ENCODE data around the gene MMP24OS.

The MMP24OS gene

GRCh38 chr20:35306931-35307517, 29.1 kb upstream of the MMP24OS start:
- no peak for DNase-seq (ENCODE audit: low read depth in 2 of 2)

- DNase-seq (ENCODE audit: low read depth in 2 of 2) = peak; percentile 84 to 90
Observed at GRCh38 chr20:35305682-35306556, 28.0 kb upstream of the MMP24OS start.

DNA sequence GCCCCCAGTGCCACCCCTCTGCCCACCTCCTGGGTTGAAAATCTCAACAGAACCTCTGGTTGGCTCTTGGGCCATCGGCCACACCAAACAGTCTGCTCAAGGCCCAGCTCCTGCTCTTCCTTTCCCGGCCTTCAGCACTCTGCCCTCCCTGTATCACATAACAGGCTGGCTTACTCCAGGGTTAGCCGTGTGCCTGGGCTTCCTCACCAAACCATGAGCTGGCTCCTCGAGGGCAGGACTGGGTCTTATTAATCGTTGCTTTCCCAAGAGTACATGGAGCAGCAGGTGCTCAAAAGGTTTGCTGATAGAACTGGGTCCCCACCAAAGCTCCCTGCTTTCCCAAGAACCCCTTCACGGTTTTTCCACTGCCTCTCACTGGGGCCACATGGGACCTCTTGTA, 27.0 kb upstream of the MMP24OS start:
- no peak for DNase-seq (ENCODE audit: low read depth in 2 of 2)

GRCh38 chr20:35303735-35304491, 26.0 kb upstream of the MMP24OS start:
- peak; percentile 75 to 77 for DNase-seq (ENCODE audit: low read depth in 2 of 2)

GRCh38 chr20:35303382-35303734, 25.4 kb upstream of the MMP24OS start:
- DNase-seq (ENCODE audit: low read depth in 2 of 2) = no peak

GRCh38 chr20:35302421-35303335, 24.8 kb upstream of the MMP24OS start:
- DNase-seq (ENCODE audit: low read depth in 2 of 2) = no peak

DNA sequence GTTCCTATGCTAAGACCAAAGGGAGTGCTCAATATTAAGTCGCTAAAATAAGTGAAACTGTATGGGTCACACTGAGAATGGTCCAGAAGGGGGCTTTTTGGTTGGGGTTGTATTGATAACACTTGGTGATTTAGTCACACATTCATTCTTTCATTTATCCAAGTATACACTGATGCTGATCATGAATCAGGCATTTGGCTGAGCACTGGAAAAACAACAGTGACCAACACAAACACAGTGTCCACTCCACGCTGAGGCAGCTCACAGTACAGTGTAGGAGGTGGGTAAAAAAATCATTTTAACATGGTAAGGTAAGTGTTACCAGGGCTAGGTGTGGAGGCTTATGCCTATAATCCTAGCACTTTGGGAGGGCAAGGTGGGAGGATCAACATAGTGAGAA, 23.5 kb upstream of the MMP24OS start:
- DNase-seq (ENCODE audit: low read depth in 2 of 2) = no peak

DNA sequence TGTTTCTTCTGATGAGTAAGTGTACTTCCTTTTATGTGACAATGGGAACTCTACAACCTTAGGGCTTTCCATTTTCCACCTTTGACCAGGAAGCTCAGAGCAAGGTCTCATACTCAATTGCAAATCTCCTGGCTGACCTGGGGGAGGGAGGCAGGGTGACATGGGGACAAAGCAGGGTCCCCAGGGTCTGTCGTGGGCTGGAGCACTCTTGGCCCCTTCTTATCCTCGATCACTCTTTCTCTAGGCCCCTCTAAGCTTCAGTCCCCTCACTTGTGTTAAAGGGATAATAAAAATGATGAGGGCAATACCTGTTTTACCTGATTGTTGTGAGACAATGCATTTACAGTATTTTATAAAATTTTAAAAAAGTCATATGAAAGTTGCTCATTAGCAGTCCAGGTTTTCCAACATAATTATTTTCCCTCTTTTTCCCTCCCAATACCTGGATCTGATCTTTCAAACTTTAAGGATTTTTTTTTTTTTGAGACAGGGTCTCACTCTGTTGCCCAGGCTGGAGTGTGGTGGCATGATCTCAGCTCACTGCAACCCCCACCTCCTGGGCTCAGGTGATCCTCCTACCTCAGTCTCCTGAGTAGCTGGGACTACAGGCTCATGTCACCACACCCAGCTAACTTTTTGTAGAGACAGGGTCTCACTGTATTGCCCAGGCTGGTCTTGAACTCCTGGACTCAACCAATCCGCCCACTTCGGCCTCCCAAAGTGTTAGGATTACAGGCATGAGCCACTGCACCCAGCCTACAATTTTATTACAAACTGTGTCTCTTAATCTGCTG, 22.7 kb upstream of the MMP24OS start:
- no peak for DNase-seq (ENCODE audit: low read depth in 2 of 2)

DNA sequence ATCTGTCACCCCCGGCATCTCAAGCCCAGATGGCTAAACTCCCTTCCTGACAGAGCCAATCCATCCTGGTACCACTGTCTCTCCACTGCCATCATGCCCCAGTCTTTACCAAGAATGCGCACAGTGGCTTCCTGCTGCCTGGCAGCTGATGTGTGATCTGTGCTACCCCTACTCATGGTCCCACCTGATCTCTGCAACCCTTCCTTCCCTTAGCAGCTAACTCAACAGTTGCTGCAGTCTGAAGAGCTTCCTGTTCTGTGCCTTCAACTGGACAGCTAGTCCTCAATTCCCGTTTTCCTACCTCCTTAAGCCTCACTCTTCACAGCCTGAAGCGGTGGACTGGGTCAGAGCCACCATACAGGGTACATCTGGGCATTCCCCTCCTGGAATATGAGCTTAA, 21.9 kb upstream of the MMP24OS start:
- DNase-seq (ENCODE audit: low read depth in 2 of 2) = no peak

- no peak for DNase-seq (ENCODE audit: low read depth in 2 of 2)
Observed at GRCh38 chr20:35298264-35298663, 20.3 kb upstream of the MMP24OS start.

- DNase-seq (ENCODE audit: low read depth in 2 of 2) = no peak
Observed at GRCh38 chr20:35297740-35298139, 19.8 kb upstream of the MMP24OS start.

GRCh38 chr20:35297155-35297554, 19.2 kb upstream of the MMP24OS start:
- no peak for DNase-seq (ENCODE audit: low read depth in 2 of 2)

GRCh38 chr20:35296101-35296554, 18.2 kb upstream of the MMP24OS start:
- DNase-seq (ENCODE audit: low read depth in 2 of 2) = no peak

DNA sequence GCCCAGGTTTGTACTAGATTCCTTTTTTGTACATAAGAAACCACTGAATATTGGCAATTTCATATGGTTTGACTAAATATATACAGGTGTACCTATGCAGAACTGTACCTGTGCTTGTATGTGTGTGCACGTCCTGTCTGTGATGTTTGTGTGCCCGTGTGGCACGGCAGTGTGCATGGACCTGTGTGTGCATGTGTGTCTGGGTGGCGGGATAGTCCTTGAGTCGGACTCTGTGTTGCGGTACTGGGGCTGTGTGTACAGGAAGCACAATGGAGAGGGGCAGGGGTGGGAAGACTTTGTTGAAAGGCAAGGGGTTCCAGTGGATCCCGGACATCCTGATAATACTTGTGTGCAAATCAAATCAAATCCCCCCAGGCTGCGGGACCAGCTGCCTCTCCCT, 17.8 kb upstream of the MMP24OS start:
- no peak for DNase-seq (ENCODE audit: low read depth in 2 of 2)

DNA sequence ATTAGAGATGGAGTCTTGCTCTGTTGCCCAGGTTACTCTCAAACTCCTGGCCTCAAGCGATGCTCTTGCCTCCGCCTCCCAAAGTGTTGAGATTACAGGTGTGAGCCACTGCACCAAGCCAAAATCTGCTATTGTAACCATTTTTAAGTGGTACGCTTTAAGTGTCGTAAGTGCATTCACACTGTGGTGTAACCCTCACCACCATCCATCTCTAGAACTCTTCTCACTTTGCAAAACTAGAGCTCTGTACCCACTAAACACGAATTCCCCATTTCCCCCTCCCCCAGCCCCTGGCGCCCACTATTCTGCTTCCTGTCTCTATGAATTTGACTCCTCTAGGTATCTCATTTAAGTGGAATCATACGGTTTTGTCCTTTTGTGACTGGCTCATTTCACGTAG, 17.1 kb upstream of the MMP24OS start:
- no peak for DNase-seq (ENCODE audit: low read depth in 2 of 2)

GRCh38 chr20:35294293-35294685, 16.4 kb upstream of the MMP24OS start:
- no peak for DNase-seq (ENCODE audit: low read depth in 2 of 2)

- no peak for DNase-seq (ENCODE audit: low read depth in 2 of 2)
Observed at GRCh38 chr20:35293303-35294292, 15.7 kb upstream of the MMP24OS start.

DNA sequence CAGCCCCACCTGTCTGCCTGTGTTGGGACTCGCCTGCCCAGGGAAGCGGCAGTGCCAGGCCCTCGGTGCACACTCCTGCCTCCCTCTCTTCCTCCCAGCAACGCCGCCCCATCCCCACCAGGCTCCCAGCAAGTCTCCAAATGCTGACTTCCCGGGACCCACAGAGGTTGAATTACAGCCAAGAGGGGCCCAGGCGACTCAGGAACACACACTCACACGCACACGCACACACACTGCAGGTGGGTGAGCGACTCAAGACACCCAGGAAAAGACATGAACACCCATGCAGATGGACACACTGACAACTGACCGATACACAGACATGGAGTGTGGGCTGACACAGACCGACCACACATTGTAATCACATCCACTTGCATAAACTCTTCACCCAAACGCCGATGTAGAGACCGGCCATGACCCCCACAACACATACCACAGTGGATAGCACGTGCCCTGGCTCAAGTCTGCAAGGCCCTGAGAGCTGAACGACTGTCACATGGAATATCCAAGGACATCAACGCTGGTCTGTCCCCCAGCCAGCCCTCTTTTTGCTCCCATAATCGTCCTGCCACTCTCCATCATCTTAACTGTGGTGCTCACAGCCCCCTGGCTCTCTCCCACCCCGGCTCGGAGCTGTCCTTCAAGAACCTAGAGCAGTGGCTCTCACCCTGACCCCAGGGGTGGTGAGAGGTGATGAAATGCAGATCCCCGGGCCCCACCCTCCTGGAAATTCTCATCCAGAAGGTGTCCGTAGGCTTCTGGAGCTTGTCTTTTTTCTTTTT, 14.8 kb upstream of the MMP24OS start:
- DNase-seq (ENCODE audit: low read depth in 2 of 2) = no peak

Measured in stimulated activated CD8-positive, alpha-beta memory T cell treated with anti-CD3 and anti-CD28 coated beads, Interleukin-15, amount 100 ng/mL, for 48 hours (primary cell).